ENCODE data around the gene MS4A10. TPM values are rescaled to one million over a fixed set of nuclear protein-coding genes. Genes with fewer than 3 reads are reported as not detected.

The MS4A10 gene
- not detected for total RNA-seq
- long read RNA-seq: 0 reads

DNA sequence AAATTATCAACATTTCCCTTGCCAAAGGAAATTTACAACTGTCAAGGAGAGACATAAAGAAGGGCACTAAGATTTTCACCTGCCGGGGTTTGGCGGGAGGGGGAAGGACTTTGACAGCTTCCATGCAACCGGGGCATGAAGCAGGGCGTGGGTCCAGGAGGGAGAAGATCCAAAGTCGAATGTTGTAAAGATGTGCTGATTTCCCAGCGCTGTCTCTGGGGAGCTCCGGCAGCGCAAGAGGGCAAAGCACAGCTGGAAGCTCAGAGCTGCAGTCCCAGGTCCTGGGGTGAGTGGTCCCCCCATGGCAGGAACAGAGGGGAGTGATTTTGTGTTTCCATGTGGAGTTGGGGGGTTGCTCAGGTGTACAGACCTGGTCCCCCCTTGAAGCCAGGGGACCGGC is at the start of gene MS4A10:
TSS of gene MS4A10 (plus strand) at position 198 of the 400 bp plus-strand sequence. CDS start 5,003 bp downstream, outside the sequence.
- Histone ChIP-seq H3K4me3 (no peak within 1 kb of the TSS), H3K4me1 (no peaks in the 10 kb centered on the region), H3K27ac (no peak within 1 kb of the TSS), H3K9me3 (no peaks in the 10 kb centered on the region), H3K27me3 (no peaks in the 10 kb centered on the region), H3K36me3 (no peaks in the 10 kb centered on the region)
- TF ChIP-seq, protein P1, sequence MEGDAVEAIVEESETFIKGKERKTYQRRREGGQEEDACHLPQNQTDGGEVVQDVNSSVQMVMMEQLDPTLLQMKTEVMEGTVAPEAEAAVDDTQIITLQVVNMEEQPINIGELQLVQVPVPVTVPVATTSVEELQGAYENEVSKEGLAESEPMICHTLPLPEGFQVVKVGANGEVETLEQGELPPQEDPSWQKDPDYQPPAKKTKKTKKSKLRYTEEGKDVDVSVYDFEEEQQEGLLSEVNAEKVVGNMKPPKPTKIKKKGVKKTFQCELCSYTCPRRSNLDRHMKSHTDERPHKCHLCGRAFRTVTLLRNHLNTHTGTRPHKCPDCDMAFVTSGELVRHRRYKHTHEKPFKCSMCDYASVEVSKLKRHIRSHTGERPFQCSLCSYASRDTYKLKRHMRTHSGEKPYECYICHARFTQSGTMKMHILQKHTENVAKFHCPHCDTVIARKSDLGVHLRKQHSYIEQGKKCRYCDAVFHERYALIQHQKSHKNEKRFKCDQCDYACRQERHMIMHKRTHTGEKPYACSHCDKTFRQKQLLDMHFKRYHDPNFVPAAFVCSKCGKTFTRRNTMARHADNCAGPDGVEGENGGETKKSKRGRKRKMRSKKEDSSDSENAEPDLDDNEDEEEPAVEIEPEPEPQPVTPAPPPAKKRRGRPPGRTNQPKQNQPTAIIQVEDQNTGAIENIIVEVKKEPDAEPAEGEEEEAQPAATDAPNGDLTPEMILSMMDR (IDR thresholded peaks at IDR 0.05): no peak
- DNase-seq: peak; percentile 27
- ATAC-seq: no peak
- intact Hi-C loops (cut with DNase I): no loop called here

DNA sequence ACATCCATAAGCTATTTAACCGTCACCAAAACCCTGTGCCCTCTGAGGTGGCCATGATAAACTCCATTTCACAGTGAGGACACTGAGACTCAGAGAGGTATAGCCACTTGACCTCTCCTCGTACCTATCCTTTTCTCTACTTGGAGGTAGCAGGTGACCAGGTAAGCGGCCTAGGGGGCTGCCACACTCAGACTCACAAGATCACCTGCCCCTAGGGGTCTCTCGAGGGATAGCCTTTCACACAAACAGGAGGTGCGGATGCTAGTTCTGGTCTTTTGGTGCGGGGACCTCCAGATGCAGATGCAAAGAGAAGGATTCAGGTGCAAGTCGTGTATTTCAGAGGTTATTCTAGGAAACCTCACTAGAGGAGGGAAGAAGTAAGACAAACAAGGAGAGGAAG is 46.0 kb upstream of the MS4A10 start:
- Histone ChIP-seq H3K4me3 (no peak overlapping the region), H3K9me3 (no peaks in the 10 kb centered on the region), H3K4me1 (no peaks in the 10 kb centered on the region), H3K27ac (no peak overlapping the region), H3K27me3 (no peaks in the 10 kb centered on the region), H3K36me3 (no peaks in the 10 kb centered on the region)
- TF ChIP-seq, protein P1 (IDR thresholded peaks at IDR 0.05): no peak
- intact Hi-C loops (cut with DNase I): no loop called here
- no peak for ATAC-seq
- DNase-seq: no peak

DNA sequence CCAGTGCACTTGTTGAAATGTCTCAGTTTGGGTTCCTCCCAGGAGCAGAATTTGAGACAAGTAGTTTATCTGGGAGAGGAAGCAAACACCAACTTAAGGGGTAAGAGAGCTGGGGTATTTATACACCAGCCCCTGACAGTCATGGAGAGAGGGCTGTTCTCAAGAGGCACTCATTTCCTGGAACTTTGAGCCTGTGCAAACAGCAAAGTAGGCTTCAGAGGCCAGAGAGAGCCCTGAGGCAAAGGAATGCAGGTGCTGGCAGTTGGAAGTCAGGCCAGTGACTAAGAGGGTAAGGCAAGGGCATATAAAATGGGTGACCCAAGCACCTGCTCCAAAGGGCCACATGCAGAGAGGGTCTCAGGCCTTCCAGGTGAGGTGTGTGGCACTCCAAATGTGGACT is 44.6 kb upstream of the MS4A10 start:
- TF ChIP-seq, protein P1 (IDR thresholded peaks at IDR 0.05): no peak
- Histone ChIP-seq H3K9me3 (no peaks in the 10 kb centered on the region), H3K4me3 (no peak overlapping the region), H3K27ac (no peak overlapping the region), H3K4me1 (no peaks in the 10 kb centered on the region), H3K36me3 (no peaks in the 10 kb centered on the region), H3K27me3 (no peaks in the 10 kb centered on the region)
- intact Hi-C loops (cut with DNase I): no loop called here
- ATAC-seq (peak; percentile 61), DNase-seq (no peak)

DNA sequence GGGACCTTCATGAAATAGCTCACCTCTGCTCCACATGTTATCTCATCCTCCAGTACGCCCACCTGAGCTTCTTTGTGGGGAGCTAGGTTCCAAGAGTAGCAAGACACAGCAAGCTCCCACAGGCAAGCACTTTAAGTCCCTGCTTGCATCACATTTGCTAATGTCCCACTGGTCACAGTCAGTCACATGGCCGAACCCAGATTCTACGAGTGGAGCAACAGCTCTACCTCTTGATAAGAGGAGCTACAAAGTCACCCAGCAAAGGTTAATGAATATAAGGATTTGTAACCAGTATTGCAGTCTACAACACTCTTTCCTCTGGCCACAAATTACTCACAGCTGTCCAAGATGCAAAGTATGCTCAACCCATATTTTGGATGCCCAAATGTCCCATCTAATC is 43.7 kb upstream of the MS4A10 start:
- DNase-seq: no peak
- intact Hi-C loops (cut with DNase I): no loop called here
- Histone ChIP-seq H3K9me3 (no peaks in the 10 kb centered on the region), H3K36me3 (no peaks in the 10 kb centered on the region), H3K27me3 (no peaks in the 10 kb centered on the region), H3K4me3 (no peak overlapping the region), H3K27ac (no peak overlapping the region), H3K4me1 (no peaks in the 10 kb centered on the region)
- TF ChIP-seq, protein P1 (IDR thresholded peaks at IDR 0.05): no peak
- ATAC-seq: no peak

DNA sequence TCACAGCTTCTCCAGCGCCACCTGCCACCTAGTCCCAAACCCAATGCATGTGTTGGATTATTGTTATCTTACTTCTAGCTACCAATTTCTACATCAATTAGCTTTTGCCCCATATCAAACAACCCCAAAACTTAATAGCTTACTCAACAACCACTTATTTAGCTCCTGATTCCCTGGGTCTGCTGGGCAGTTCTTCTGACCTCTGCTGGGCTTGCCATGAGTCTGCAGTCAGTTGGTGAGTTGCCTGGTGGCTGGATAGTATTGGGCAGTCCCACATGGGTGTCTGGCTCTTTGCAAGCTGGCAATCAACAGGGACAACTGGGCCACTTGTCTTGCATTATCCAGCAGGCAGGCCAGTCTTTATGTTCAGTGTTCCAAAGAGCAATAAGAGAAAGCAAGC is 42.1 kb upstream of the MS4A10 start:
- ATAC-seq (no peak), DNase-seq (no peak)
- TF ChIP-seq, protein P1 (IDR thresholded peaks at IDR 0.05): no peak
- H3K4me3 ChIP-seq: no peak overlapping the region
- no peaks in the 10 kb centered on the region for H3K9me3 ChIP-seq
- H3K27me3 ChIP-seq: no peaks in the 10 kb centered on the region
- no peaks in the 10 kb centered on the region for H3K4me1 ChIP-seq
- no peak overlapping the region for H3K27ac ChIP-seq
- no peaks in the 10 kb centered on the region for H3K36me3 ChIP-seq
- intact Hi-C loops (cut with DNase I): no loop called here

GRCh38 chr11:60744114-60744513 is 41.0 kb upstream of the MS4A10 start:
- Histone ChIP-seq H3K4me1 (no peaks in the 10 kb centered on the region), H3K27me3 (no peaks in the 10 kb centered on the region), H3K27ac (no peak overlapping the region), H3K36me3 (no peaks in the 10 kb centered on the region), H3K9me3 (no peaks in the 10 kb centered on the region), H3K4me3 (no peak overlapping the region)
- TF ChIP-seq, protein P1 (IDR thresholded peaks at IDR 0.05): no peak
- no peak for DNase-seq
- intact Hi-C loops (cut with DNase I): no loop called here
- no peak for ATAC-seq

Measured in upper lobe of right lung (tissue), 1 donor.